GM11168 (cell line): Measurements from ENCODE around the gene CENPP.

Experiments used
- in situ Hi-C: fragments of 300-500 bp; cut with MboI; formaldehyde crosslinking; loops from one replicate; pipeline ENCODE4 v1.12.0; 2022; ENCODE audit warnings: low sequenced_read_pairs; ENCODE audit not compliant: unreplicated experiment

The CENPP gene

DNA sequence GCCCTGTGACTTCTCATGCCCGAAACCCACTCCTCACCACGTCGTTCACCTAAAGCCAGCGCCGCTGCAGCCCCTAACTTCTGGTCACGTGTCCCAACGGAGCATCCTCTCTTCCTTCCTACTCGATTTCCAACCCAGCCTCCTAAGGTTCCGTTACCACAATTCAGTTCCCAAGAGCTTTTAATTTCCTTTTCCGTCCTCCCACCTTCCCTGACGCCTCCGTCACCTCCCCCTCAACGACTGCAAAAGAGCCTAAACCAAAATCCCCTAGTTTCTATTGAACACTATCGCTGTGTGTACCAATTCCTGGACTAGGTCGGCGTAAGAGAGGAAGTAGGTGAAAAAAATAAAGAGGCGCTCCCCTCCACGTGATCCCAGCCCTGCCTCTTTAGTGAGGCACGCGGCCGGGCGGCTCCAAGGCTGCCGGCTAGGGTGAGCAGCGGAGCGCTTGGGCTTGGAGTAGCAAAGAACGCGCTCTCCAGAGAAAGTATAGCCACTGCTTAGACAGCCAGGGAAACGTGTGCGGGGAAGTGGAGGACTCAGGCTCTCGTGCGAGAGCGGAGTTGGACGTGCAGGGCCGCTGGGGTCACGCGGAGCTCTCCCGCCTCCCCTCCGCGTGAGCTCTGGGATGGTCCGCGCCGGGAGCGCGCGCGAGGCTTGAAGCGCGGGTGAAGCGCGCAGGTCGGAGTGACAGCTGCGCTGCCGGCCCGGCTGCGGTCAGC, at the start of gene CENPP, which contains the start of gene NOL8:
CENPP (plus strand) TSS at position 685 of the 722 bp plus-strand sequence.
NOL8 (minus strand) TSS at position 82 of the 722 bp plus-strand sequence. CDS start 1,189 bp downstream, outside the sequence.
- in situ Hi-C loops = no loop called here

DNA sequence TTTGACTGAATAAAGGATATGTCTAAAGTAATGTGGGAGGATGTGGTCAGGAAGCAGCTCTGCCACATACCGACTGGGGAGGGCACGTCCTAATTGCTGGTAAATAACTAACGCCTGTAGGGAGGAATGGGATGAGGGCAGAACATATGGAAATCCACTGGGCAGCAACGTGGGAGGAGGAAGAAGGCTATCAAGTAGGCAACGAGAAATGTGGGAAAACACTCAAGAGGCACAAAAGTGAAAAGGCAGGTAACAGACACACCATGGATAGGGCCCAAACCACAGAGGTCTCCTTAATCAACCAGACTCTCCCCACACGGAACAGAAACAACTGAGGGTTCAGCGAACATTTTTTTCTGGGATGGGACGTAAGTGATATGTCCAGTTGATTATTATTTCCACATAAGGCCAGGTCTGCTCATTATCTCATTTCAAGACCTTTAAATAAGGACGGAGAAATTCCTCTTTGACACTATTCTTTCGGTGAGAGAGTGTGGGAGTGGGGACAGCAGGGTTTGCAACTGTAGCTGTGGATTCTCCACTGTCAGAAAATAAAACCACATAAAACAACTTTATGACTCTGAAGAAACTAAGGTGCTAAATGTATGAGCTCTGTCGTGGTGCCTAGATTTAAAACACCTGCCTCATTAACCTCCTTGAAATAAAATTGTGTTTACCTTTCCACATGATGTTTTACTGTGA, 49.3 kb upstream of the CENPP start:
- in situ Hi-C loops = no loop called here

DNA sequence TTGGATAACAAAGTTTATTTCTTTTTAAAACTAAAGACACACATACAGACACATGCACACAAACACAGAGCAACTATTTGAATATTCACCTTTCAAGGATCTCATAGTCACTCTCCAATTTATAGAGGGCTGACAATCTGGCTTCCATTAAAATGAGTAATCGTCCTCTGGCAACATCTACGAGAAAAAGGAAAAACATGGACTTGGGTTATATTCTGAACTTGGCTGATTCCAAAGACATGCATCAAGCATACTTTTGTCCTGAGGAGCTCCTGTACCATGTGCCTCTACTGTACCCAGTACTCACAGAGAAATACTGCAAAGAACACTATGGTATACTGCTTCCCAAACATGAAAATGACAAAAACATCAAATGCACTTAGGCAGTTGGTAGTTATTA, 47.6 kb upstream of the CENPP start:
- in situ Hi-C loops = no loop called here

DNA sequence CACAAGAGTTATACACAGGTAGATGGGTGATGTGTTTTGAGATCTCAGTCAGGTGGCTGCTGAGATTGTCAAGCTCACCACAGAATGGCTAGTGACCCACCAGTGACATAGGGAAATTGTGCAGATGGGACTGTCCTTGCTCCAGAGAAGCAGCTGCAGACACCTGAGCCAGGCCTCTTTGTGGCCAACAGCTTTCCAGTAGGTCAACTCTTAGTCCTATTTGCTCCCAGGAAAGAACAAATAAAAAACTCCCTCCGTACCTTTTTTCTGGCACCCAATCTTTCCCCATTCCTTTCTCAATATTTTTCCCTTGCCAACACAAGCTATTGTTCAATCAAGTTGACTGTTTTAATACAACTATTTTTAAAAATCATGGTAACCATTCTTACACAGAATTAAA, 46.5 kb upstream of the CENPP start:
- in situ Hi-C loops = no loop called here

DNA sequence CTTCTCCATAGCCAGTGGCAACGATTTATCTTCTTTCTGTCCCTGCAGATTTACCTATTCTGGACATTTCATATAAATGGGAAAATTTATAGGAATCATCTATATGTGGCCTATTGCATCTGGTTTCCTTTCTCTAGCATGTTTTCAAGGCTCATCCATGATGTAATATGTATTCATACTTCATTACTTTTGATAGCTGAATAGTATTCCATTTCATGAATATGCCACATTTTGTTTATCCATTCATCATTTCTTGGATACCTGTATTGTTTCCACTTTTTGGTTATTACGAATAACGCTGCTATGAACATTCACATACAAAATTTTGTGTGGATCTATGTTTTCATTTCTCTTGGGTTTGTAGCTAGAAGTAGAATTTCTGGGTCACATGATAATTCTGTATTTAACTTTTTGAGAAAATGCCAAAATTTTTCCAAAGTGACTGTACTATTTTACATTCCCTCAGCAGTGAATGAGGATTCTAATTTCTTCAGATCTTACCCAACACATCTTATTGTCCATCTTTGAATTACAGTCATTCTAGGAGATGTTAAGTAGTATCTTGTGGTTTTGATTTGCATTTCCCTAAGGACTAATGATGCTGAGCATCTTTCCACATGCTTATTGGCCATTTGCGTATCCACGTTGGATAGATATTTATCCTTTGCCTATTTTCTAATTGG, 35.9 kb upstream of the CENPP start:
- in situ Hi-C loops = no loop called here

DNA sequence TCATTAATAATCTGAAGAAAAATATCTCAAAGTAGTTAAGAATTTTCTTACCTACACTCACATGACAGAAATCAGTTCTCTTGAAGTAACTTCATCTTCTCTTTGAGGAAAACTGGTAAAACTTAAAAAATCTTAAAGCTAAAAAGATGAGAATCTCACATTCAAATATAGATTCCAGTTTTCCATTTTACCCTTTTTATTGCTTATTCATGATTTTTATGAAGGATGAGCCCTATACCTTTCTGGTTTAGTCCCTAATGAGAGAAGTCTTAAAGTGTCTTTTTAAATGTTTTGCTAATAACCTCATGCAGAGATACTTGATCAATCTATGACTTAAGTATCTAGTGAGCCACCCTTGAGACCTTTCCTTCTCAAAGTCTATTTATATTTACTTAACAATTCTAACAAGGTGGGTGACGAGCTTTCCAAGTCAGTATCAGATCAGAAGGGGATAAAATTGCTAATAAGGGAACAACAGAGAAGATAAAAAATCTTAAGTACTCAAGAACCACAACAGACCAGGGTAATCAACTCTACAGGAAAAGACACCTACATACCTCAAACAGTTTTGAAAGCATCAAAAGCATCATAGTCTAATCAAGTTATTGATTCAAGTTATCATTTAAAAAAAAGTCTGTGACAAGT, 34.8 kb upstream of the CENPP start:
- in situ Hi-C loops = no loop called here

DNA sequence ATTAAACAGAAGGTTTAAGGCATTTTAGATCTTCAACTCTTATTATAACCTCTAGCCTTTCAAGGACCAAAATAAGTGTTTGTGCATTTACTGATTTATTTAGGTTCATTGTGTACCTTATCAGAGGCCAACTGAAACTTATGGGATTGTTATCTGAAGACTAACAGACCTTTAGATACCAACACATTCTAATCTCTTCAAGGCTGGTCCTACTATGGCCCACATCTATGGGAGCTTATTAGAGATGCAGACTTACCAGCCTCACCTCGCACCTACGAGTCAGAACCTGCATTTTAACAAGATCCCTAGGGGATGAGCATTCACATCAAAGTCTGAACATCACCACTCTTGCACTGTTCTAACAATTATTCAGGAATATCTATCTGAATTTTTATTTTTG, 34.2 kb upstream of the CENPP start:
- in situ Hi-C loops = no loop called here

DNA sequence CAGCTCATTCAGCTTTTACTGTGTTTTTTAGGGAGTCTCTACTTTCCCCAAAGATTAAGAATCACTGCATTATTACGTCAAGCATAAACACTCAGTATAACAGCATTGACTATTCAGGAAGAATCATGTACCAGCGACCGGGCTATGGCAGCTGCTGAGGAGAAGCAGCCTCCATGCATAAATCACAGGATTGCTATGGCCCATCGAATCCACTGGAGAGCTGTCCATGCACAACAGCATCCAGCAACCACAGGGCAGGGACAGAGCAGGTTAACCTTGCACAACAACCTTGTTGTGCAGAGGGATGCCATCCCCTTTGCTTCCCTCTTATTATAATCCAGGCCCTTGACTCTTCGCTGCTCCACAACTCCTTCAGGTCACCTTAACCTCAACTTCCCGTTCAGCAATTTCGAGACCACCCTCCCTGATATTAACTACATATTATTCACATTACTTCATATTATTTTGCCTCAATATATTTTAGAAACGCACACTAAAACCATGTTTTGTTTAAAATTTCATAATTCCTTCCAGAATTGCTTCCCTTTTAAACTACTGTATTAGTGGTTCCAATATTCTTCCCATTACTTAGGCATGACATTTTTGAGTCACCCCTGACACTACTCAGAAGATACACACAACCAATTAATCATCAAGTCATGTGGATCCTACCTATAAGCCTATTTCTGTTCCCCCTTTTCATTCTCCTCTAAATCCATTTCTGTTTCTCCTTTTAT, 33.2 kb upstream of the CENPP start:
- in situ Hi-C loops = no loop called here

DNA sequence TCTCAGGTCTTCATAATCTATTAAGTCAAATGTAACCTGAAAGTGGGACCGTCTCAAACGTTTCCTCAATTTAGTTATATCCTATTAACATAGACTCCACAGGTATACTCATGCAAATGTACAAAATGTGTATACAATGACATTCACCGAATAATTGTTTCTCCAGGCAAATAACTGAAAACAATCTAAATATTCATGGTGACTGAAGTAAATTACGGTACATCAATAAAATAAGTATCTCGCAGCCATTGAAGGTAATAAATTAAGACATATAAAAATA, 32.7 kb upstream of the CENPP start:
- in situ Hi-C loops = no loop called here

DNA sequence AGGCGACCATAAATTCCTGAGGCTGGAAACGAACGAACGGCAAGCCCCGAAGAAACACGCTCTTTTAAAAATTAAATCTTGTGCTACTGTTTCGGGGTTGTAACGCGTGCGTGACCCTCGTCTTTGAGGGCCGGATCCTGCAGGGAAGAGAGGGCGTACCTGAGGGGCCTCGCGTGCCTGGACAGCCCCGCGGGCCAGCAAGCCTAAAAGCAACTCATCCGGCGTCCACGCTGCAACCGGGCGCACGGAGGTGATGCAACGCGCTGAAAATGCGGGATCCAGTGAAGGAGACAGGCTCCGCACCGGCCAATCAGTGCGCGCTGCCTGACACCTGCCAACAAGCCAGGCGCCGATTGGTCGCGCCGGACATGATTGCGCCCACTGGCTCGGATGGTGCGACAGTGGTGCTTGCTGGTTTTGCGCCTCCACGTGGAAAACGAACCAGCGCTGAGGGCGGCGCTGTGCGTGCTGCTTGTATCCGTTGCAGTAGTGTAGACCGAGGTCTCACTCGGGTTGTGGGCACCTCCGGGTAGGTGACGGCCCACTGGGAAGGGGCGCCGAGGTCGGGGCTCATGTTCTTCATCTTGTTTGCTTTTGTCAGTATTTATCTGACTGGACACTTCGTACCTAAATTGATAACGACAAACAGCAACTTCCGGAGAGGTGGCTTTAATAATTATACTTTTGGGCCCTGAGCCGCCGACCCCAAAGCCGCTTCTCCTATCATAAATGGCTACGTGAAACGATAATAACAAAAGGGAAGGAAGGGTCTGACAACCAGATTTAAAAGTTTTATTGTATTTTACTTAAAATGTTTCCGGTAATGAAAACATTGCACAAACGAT, 32.1 kb upstream of the CENPP start, which contains the start of gene IARS1:
IARS1 (minus strand) TSS at position 246 of the 845 bp plus-strand sequence. CDS start 4,278 bp downstream, outside the sequence.
- in situ Hi-C loops = no loop called here

DNA sequence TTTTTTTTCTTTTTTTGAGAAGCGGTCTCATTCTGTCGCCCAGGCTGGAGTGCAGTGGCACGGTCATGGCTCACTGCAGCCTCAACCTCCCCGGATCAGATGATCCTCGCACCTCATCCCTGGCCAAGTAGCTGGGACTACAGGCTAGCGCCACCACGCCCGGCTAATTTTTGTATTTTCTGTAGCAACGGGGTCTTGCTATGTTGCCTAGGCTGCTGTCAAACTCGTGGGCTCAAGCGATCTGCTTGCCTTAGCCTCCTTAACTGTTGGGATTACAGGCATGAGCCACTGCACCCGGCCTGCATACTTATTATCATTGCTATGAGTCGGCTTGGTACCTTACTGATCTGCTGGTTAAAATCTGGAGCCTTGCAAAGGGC, 31.5 kb upstream of the CENPP start:
- in situ Hi-C loops = no loop called here

DNA sequence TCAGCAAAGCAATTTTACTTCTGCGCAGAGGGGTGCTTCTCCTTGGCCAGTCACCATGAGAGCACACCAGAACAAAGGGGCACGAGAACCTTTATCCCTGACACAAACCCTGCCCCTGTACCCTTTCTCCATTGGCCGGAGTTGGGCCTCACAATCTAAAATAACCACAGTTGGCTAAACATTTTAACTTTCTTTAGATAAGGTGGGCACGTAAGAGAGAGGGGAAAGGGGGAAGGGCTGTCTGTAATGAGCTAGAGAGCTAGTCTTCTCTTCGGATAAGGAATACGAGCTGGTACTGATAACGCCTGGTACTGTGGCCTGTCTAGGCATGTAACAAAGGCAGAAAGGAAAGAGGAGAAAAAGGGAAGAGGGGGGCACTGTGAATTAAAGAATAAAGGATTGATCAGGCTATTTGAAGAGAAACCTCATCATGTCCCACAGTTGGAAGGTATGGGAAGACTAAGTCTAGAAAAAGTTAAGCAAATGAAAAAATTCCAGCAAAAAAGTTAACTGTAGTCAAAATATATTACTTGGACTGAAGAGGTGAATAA, 30.4 kb upstream of the CENPP start:
- in situ Hi-C loops = no loop called here

DNA sequence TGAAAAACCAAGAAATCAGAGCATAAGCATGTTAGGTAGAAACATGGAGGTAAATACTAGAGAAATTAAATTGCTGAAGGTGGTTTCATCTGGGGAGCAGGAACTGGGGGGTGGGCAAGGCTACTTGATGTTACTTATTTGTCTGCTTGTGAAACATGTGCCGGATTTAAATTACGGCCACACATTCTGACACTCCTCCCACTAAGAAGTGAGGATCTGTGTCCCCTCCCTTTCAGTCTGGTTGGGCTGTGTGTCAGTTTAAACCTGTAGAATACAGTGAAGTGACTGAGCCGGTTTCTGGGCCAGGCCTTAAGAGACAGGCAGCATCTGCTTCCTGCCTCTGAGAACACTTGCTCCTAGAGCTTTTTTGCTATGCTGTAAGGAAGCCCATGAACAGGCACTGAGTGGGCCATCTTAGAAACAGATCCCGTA, 29.9 kb upstream of the CENPP start:
- in situ Hi-C loops = no loop called here

DNA sequence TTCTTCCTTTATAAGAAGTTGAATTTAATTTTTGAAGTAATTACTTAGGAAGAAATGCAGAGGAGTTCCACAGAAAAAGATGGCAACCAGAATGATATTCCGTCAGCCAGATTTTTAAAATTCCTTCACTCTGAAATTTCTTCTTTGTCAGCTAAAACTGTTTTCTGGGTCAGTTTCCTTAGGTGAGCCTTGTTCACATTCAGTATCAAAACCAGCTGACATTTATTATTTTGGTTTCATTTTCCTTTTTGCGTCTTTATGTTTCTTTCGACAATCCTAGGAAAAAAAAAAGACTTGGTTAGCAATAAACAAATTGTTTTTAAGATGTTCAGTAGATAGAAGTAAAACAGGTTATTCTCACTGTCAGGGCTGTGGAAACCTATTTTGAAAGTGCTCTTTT, 28.1 kb upstream of the CENPP start:
- in situ Hi-C loops = no loop called here

DNA sequence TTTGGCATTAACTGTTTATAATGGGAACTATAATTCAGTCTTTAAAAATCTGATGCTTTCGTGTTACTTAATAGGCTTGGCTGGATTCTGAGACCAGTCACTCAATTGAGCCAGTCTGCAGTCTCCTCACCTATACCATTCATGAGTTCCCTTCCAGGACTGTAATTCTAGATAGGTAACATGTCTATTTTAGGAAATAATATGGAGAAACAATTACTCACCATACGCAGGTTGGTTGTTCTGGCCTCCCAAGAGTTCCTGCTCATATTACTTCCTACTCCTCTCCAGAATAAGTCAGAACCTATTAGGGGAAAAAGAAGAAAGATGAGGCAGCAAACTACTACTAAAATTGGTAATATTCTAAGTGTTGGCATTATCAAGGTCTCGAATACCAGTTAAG, 27.7 kb upstream of the CENPP start:
- in situ Hi-C loops = no loop called here

DNA sequence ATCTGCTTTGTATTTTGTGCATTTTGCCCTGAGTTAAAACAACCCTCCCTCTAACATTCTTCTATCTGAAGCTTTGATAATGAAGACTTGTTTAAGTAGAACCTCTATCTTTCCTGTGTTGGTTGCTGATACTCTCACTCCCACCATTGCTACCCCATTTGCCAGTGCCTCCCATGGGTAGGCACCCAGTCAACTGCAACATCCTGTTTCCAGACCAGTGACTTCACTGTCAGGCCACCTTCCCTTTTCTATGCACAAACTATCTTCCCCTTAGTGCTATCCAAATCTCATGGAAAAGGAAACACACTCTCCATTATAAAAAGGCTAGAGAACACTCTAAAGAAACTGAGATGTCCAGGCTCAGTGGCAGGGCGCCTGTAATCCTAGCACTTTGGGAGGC, 26.6 kb upstream of the CENPP start:
- in situ Hi-C loops = no loop called here

DNA sequence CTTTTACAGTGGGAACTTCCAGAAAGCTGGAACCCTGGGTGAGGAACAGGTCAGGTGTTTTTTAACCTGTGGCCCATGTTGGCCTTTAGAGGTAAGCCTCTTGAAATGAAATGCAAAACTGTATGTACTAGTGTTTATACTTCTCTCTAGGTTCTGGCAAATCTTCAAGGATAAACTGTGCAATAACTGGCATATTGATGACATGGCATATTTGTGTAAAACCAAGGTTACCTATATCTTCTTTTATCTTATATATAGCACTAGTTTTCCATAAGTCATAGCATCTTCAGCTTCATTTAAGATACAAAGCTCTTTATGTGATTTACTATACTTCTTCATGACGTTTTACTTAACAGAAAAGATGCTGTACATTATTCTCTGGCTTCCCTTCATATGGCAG, 24.8 kb upstream of the CENPP start:
- in situ Hi-C loops = loop anchor here (25.0 kb wide), 1 partner anchor 336 kb away; no protein-coding TSS in a partner anchor

DNA sequence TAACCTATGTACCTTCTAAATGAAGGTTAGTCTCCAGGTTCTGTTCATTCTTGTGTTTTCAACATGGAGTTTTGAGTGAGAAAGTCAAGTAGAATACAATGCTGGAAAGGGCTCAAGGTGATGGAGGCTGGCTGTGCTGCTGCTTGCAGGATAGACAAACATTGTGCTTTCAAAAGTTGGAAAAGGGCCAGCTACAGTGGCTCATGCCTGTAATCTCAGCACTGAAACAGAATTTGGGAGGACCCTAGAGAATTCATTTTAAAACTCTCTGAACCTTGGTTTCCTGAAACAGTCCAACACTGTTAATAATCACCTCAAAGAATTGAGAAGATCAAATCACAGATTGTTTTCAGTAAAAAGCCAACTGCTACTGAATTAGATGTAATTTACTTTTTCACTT, 16.9 kb upstream of the CENPP start:
- in situ Hi-C loops = loop anchor here (25.0 kb wide), 1 partner anchor 328 kb away; no protein-coding TSS in a partner anchor

DNA sequence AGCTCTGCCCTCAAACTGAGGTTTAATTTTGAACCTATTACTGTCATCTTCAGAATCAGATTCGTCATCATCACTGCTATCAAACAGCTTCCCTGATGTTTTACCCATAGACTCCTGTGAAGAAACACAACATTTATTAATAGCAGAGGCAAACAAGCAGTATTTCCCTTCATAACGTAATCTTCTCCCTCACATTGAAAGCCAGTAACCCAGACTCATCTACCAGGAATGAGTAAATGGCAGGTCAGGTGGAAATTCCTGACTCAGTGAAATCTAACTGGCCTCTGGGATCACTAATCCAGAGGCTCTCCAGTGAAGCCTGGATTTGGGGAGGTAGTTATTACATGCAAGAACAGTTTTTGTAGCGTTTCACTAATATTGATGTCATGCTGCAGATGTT, 15.2 kb upstream of the CENPP start:
- in situ Hi-C loops = loop anchor here (25.0 kb wide), 1 partner anchor 327 kb away; no protein-coding TSS in a partner anchor
